Measurements from ENCODE around the gene APOBEC3C. TPM values are rescaled to one million over a fixed set of nuclear protein-coding genes. Genes with fewer than 3 reads are reported as not detected.
A peak's percentile ranks its signal among the peaks of the same experiment; 100 is the strongest.

Gene APOBEC3C
- total RNA-seq, result 10 to 100 TPM in 1 of 4 donors, 1 to 10 TPM in 3; 3.6 to 48.2 (median 6.7) TPM

DNA sequence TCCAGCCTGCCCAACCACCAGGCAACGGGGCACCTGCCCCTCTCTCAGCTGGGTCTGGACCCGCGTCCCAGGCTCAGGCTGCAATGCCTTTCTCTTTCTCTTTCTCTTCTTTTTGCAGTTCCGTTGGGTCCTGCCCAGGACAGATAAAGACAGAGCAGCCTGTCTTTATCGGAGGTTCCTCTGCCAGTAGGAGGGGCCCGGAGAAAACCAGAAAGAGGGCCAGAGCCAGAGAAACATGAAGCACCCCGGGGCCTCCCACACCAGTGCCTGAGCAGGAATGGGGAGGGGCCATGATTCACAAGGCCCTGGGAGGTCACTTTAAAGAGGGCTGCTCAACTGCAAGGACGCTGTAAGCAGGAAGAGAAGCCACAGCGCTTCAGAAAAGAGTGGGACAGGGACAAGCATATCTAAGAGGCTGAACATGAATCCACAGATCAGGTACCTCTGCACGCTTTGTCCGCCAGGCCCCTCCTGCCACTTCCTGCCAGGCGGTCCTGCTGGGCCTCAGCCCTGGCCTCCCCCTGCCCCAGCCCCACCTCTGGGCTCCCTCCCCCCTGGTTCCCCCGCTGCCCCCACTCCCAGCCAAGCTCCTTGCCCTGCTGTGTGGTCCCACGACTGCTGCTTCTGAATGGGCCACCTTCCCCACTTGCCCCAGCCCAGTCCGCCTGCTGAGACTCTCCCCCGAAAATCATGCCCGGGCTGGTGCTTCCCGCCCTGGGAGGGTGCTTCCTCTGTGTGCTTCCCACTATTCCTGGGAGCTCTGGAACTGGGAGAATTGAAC lies at the start of gene APOBEC3C:
Gene APOBEC3C (plus strand): TSS at position 316 of the 781 bp plus-strand sequence. CDS start 106 bp downstream, at position 422.
- Histone ChIP-seq H3K9me3 (no peaks in the 10 kb centered on the region), H3K4me1 (peaks cover 0 to 8% of the 10 kb centered on the region in 2 donors), H3K36me3 (no peaks in the 10 kb centered on the region), H3K27ac (peak within 1 kb of the TSS; percentile 80 to 92), H3K27me3 (no peaks in the 10 kb centered on the region), H3K4me3 (peak within 1 kb of the TSS; percentile 40 to 54)
- intact Hi-C loops (cut with DNase I; ENCODE audit: low total_unique reads), result no loop called here
- peak; percentile 89 to 94 for DNase-seq
- peak; percentile 67 to 71 for TF ChIP-seq POLR2A (IDR thresholded peaks at IDR 0.05)
- TF ChIP-seq, protein P1, sequence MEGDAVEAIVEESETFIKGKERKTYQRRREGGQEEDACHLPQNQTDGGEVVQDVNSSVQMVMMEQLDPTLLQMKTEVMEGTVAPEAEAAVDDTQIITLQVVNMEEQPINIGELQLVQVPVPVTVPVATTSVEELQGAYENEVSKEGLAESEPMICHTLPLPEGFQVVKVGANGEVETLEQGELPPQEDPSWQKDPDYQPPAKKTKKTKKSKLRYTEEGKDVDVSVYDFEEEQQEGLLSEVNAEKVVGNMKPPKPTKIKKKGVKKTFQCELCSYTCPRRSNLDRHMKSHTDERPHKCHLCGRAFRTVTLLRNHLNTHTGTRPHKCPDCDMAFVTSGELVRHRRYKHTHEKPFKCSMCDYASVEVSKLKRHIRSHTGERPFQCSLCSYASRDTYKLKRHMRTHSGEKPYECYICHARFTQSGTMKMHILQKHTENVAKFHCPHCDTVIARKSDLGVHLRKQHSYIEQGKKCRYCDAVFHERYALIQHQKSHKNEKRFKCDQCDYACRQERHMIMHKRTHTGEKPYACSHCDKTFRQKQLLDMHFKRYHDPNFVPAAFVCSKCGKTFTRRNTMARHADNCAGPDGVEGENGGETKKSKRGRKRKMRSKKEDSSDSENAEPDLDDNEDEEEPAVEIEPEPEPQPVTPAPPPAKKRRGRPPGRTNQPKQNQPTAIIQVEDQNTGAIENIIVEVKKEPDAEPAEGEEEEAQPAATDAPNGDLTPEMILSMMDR (IDR thresholded peaks at IDR 0.05), result peak in 1 of 4 experiments; percentile 20

DNA sequence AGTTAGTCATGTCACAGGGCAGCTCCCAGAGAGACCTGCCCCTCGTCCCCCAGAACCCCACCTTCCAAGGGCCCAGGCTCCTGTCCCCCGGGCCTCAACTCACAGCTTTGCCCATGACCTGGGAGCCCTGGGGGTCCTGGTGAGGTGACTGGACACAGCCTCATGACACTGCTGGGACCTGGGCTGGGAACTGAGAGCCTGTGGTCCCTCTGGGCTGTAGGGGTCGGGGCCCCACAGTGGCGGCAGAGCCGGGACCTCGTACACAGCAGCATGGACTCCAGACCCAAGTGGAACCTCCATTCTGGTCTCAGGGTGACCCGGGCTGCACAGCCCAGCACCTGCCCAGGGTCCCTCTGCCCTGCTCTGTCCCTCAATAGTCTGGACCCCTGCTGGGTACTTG lies 49.8 kb upstream of the APOBEC3C start:
- Histone ChIP-seq H3K36me3 (no peaks in the 10 kb centered on the region), H3K9me3 (no peaks in the 10 kb centered on the region), H3K27me3 (no peaks in the 10 kb centered on the region), H3K4me3 (no peak overlapping the region), H3K27ac (no peak overlapping the region), H3K4me1 (no peaks in the 10 kb centered on the region)
- no peak for DNase-seq
- intact Hi-C loops (cut with DNase I; ENCODE audit: low total_unique reads), result no loop called here
- no peak for TF ChIP-seq POLR2A (IDR thresholded peaks at IDR 0.05)
- TF ChIP-seq, protein P1 (IDR thresholded peaks at IDR 0.05), result no peak

DNA sequence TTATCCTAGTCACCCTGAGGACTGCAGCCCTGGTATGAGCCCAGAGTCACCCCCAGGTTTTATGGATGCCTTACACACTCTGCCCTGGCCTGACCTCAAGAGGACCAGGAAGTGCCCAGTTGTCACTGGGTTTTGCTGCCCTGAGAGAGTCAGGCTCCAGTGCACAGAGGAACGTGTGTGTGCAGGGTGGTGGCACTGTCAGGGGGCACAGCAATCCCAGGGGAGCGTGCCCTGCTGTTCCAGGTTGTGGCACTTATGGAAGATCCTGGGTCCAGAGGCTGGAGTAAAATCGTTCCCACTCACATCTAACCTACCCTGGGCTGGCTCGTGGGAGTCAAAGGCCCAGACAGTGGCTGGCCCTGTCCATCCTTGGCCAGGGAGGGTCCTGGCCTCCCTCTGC lies 49.1 kb upstream of the APOBEC3C start:
- H3K27ac ChIP-seq, result no peak overlapping the region
- intact Hi-C loops (cut with DNase I; ENCODE audit: low total_unique reads), result no loop called here
- no peaks in the 10 kb centered on the region for H3K36me3 ChIP-seq
- no peaks in the 10 kb centered on the region for H3K4me1 ChIP-seq
- H3K9me3 ChIP-seq, result no peaks in the 10 kb centered on the region
- no peak for TF ChIP-seq POLR2A (IDR thresholded peaks at IDR 0.05)
- TF ChIP-seq, protein P1 (IDR thresholded peaks at IDR 0.05), result no peak
- no peak for DNase-seq
- H3K27me3 ChIP-seq, result no peaks in the 10 kb centered on the region
- no peak overlapping the region for H3K4me3 ChIP-seq

DNA sequence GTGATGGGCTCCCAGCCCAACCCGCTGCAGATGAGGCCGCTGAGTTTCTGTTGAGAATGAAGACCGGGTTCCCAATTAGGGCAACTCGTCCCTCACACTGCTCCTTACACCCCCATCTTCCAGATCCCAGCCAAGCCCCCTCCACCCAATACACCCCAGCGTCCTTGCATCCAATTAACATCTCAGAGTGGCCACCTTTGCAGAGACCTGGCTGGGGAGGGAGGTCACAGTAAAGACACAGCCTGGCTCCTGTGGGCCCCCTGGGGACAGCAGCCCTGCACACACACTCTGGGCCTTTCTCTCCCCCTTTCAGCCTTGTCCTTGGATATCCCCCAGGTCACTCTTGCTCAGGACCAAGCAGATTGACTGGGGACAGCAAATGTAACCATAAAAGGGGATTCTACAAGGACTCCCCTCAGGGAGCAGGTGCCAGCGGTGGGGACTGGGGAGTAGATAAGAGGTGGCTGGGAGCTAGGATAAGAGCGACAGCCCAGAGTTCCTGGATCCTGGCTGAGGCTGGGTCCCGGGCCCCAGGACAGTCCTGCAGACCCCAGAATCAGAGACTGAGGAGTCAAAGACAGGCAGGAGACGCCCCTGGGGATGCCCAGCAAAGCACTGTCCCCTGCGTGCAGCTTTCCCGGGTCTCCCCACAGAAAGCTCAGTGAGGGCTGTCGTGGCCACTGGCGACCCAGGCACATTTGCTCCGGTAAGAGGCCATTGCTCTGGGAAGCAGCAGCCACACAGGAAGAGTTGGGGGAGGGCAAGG lies 48.3 kb upstream of the APOBEC3C start:
- intact Hi-C loops (cut with DNase I; ENCODE audit: low total_unique reads), result no loop called here
- Histone ChIP-seq H3K27ac (no peak overlapping the region), H3K9me3 (no peaks in the 10 kb centered on the region), H3K27me3 (no peaks in the 10 kb centered on the region), H3K4me3 (no peak overlapping the region), H3K4me1 (no peaks in the 10 kb centered on the region), H3K36me3 (no peaks in the 10 kb centered on the region)
- TF ChIP-seq, protein P1 (IDR thresholded peaks at IDR 0.05), result no peak
- no peak for TF ChIP-seq POLR2A (IDR thresholded peaks at IDR 0.05)
- DNase-seq, result no peak

DNA sequence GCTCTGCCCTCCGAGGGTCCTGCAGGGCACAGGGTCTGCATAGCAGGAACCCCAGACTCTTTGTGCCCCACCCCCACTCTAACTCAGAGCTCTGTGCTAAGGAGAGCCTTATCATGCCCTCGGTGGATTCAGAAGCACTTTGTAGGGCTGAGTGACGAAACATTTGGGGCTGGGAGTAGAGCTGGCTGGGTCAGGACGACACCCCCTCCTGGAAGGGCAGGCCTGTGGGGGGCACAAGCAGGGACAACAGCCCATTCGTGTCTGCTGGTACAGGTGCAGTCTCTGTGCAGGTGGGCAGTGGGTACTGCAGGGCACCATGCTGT lies 47.7 kb upstream of the APOBEC3C start:
- Histone ChIP-seq H3K9me3 (no peaks in the 10 kb centered on the region), H3K27ac (no peak overlapping the region), H3K4me3 (no peak overlapping the region), H3K4me1 (no peaks in the 10 kb centered on the region), H3K27me3 (no peaks in the 10 kb centered on the region), H3K36me3 (no peaks in the 10 kb centered on the region)
- TF ChIP-seq, protein P1 (IDR thresholded peaks at IDR 0.05), result no peak
- no peak for TF ChIP-seq POLR2A (IDR thresholded peaks at IDR 0.05)
- intact Hi-C loops (cut with DNase I; ENCODE audit: low total_unique reads), result no loop called here
- no peak for DNase-seq

Data from uterus (tissue), 4 donors.